ENCODE data around the gene TCEA2. TPM values are rescaled to one million over a fixed set of nuclear protein-coding genes. Genes with fewer than 3 reads are reported as not detected.
A peak's percentile ranks its signal among the peaks of the same experiment; 100 is the strongest.

Gene TCEA2
- total RNA-seq, 1 donor from 2014 or later: 49.2 TPM

DNA sequence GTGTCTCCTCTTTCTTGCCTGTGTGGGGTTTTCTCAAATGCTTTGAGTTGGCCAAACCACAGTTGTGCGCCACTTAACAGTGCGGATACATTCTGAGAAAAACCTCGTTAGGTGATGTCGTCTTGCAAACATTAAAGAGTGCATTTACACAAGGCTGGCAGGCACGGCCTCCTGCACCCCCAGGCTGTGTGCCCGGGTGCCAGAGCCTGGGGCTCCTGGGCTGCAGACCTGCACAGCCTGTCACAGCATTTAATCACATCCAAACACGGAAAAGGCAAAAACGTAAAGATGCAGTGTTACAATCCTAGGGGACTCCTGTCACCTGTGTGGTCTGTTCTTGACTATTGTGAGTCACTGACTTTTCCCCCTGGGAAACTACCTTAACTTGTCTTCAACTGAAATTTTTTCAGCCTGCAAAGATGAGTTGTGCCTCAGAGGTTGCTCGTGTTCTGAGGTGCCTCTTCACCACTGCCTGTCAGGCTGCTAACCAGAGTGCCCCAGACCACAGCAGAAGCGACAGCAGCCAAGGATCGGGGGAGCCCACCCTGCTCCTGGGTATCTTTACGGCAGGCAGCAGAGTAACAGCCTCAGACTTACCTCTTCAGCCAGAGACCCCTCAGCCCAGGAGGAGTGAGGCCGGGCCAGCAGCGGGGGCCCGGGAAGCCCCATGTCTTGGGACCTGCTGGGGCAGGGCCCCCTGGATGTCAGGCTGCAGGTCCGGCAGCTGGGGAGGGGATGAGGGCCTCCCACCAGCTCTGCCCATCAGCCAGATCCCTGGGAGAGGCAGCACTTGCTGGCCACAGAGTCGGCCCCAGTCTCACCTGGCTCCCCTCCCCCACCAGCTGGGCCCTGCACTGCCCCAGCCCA, 27.7 kb upstream of the TCEA2 start:
- DNase-seq (ENCODE audit: low spot score) (no peak), ATAC-seq (no peak)

DNA sequence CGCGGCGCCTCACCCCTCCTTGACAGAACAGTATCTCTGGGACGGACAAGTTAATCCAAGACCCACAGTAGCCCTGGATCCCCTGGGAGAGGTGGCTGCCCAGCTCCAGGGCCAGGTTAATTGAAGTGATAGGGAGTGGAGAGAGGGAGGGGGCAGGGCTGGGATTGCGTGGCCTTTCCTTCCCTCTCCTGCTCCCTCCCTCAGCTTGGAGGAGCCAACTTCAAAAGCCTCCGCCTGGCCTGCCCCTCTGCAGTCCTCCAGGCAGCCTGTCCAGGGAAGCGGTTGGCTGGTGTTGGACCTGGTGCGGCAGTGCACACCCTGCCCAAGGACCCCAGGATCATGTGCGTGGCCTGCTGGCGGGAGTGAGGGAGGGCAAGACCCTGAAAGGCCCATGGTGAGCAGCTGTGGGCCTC, 27.1 kb upstream of the TCEA2 start, which contains the start of gene C20orf204:
Gene C20orf204 (plus strand): TSS at position 250 of the 413 bp plus-strand sequence. CDS start 142 bp downstream, at position 392.
- ATAC-seq (no peak), DNase-seq (ENCODE audit: low spot score) (no peak)

DNA sequence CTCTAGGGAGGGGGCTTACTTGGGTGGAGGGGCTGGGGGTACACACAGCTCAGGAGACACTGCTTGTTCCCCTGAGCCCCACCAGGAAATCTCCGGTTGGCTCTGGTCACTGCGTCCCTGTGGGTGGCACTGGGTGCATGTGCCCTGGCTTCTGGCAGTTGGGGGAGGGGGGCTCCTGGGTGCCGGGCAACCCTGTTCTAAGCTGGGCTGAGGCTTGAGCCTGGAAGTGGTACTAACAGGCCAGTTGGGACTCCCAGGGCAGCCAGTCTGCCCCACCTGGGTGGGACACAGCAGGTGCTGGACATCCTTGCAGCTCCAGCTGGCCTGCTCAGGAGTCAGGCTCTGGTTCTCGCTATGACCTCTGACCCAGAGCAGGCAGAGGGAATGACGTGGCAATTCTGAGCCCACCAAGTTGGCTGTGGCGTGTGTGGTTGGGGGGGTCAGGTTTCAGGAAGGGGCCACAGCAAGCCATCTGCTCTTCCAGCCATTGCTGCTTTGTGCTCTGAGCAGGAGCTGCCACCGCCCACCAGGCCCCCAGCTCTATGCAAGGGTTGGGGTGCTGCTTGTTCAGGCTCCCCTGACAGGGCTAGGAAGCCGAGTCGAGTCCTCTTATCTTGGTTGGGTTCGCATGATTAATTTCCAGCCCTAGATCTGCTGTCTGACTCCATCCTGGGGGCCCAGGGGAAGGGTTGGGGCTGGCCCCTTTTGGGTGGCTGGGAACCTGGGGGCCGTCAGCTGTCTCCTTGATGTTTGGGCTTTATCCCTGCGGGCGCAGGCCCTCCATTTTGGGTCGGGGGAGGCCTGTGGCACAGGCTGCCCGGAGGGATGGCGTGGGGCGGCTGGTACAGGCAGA, 26.4 kb upstream of the TCEA2 start:
- DNase-seq (ENCODE audit: low spot score) (no peak), ATAC-seq (no peak)

DNA sequence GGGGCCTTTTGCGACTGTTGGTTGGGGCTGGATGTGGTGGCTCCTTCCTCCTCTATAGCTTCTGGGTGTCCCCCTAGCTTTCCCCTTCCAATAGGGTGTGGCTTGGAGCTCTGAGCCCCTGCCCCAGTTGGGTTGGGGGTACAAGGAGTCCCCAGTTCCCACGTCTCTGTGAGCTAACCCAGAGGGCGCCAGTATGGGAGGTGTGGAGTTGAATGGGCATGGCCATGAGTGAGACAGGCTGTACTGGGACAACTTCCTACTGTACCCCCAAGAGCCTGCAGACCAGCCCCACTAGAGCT, 25.9 kb upstream of the TCEA2 start:
- DNase-seq (ENCODE audit: low spot score): no peak
- ATAC-seq: no peak

- no peak for DNase-seq (ENCODE audit: low spot score)
- no peak for ATAC-seq
These were observed 25.3 kb upstream of the TCEA2 start for GRCh38 chr20:64037498-64038213.

DNA sequence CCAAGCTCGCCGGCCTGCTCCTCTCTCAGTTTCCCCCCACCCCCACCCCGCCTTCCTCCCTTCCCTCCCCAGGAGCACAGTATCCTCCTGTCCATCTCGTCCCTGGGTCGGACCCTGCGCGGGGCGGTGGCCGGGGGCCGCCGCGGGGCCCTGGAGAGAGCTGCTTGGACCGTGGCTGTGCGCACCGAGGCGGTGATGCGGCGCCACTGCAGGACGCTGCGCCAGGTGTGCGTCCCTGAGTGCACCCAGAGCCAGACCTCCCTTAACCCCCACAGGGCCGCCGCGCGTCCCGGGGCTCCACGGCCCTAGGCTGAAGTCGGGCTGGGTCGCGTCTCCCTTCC, 24.8 kb upstream of the TCEA2 start:
- ATAC-seq (peak; percentile 62), DNase-seq (ENCODE audit: low spot score) (no peak)

- DNase-seq (ENCODE audit: low spot score) (peak; percentile 82), ATAC-seq (peak; percentile 89)
These were observed 24.3 kb upstream of the TCEA2 start for GRCh38 chr20:64038565-64039292.

GRCh38 chr20:64039293-64040160, 23.5 kb upstream of the TCEA2 start:
- no peak for DNase-seq (ENCODE audit: low spot score)

GRCh38 chr20:64040231-64041039, 22.6 kb upstream of the TCEA2 start:
- no peak for ATAC-seq
- no peak for DNase-seq (ENCODE audit: low spot score)

More at GRCh38 chr20:64039293-64040160, 23.5 kb upstream of the TCEA2 start:
- peak; percentile 34 for ATAC-seq

DNA sequence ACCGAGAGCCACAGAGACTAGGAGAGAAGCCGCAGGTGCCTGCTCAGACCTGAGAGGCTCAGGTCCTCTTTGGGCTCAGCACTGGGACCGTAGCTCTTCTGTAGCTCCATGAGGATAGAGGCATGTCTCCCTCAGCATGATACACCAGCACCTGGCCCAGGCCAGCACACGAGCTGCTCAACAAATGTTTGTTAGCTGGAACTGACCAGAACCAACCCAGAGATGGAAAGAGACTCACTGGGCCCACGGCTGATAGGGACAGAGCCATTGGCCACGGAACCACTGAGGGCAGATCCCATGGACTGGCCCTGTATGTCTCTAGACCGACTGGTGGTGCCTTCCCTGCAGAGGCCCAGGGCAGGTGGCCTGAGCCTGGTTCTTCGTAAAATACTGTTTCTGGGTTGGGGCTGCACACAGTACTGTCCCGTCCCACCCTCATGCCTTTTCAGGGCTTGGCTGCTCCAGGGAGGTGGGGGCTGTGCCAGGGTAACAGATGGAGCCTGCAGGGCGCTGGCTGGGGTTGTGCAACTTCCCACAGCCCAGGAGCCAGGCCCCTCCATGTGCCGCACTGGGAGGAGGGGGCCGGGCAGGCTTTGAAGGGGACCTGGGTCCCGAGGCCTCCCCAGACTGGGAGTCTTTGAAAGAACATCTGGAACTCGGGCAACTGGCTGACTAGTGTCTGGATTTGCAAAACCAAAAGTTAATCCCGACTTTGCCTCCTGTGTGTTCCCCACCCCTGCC, 21.8 kb upstream of the TCEA2 start:
- ATAC-seq (no peak), DNase-seq (ENCODE audit: low spot score) (no peak)

- no peak for DNase-seq (ENCODE audit: low spot score)
These were observed 21.3 kb upstream of the TCEA2 start for GRCh38 chr20:64041781-64042053.

DNA sequence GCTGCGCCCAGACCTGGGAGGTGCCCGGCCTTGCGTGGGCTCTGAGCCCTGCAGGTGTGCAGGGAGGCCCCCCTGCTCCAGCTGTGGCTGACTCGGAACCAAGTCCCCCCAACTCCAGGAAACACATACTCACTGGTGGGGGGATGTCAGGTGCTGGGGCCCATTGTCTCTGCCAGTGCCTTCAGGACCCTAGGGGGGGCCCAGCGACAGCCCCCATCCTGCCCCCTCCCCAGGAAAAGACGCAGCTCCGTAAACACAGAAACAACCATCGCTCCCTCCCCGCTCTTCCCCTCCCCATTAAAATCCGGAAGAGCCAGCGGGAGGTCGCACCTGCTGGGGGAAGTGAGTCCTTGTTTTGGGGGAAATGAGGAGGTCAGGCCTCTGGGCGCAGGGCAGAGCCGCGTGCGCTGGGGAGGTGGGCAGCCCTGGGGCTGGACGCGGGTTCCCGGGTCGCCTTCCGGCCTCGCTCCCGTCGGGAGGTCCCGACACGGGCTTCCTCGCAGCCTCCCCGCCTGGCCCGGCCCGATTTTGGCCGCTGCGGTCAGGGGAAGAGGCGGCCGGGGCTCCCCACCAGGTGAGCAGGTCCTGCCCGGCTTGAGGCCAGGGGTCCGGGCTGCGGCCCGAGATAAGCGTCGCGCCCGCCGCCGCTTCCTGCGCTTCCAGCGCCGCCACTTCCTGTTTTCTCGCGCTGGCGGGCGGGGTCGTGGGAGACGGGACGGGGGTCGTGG, 20.8 kb upstream of the TCEA2 start:
- DNase-seq (ENCODE audit: low spot score): no peak
- ATAC-seq: no peak

More at GRCh38 chr20:64041781-64042053, 21.3 kb upstream of the TCEA2 start:
- ATAC-seq: no peak

DNA sequence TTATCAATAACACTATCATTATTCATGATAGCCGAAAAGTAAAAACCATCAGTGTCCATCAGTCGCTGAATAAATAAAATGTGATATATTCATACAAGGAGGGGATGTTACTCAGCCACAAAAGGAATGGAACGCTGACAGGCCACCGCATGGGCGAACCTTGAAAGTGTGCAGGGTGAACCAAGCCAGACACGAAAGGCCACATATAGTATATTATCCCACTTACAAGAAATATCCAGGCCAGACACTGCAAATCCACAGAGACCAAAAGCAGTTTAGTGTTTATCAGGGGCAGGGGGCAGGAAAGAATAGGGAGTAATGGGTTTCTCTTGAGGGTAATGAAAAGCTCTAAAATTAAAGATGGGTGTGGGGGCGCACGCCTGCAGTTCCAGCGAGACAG, 19.2 kb upstream of the TCEA2 start:
- no peak for ATAC-seq
- no peak for DNase-seq (ENCODE audit: low spot score)

GRCh38 chr20:64044484-64045247, 18.3 kb upstream of the TCEA2 start:
- no peak for DNase-seq (ENCODE audit: low spot score)
- ATAC-seq: peak; percentile 37

DNA sequence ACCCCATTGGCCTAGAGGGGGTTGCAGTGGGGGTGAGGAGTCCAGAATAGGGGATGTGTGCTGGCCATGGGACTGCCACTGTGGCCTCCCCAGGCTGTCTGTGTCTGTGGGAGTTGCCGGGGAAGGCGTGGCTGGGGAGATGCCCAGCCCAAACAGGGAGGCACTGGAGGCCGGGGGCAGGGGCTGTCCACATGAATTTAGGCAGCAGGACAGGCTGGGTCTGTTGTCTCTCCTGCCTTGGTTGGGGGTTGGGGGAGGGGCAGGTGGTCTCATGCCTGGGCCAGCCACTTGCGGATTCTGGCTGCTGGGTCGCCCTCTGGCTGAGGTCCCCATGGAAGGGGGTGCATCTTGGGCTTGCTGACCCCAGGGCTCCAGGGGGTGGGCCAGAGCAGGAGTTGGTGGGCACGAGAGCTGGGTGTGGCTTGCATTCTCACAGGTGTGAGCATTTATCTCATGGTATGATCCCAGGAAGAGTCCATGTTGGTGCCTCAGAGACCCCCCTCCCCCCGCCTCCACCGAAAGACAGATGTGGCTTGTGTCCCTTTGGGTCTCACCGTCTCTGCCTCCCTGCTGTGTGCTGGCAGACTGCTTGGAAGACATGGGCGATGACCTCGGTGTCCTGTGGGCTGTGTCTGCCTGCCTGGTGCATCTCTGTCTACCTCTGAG, 17.5 kb upstream of the TCEA2 start:
- no peak for DNase-seq (ENCODE audit: low spot score)
- ATAC-seq: no peak

DNA sequence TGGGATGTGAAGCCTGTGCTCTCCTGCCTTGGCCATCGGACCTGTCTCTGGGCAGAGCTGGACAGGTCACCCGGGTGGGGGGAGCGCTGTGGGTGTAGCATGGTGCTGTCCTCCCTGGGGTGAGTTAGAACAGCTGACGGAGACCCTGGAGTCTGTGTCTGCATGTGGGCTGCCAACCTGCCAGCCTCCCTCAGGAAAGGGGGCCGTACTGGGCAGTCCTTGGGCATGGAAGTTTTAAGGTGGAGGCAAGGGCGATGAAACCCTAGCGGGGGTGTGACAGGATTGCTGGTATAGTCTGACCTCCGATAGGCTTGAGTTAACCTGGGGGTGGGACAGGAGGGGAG, 16.0 kb upstream of the TCEA2 start:
- DNase-seq (ENCODE audit: low spot score) (no peak), ATAC-seq (no peak)

GRCh38 chr20:64047968-64048401, 15.0 kb upstream of the TCEA2 start:
- ATAC-seq (no peak), DNase-seq (ENCODE audit: low spot score) (no peak)
